AG09309 (cell line): ENCODE results near the gene INTS12.
"Not testable (repeated sequence)": the region's sequence is repeated elsewhere in the genome, so short reads cannot be mapped to it uniquely, and the experiment has no call there.

Source experiments
- DNase-seq: peaks from one replicate; pipeline ENCODE4 v3.0.0-alpha.2; 2010; ENCODE audit warnings: low read depth
- H3K4me3 ChIP-seq: 2 replicates; pipeline ENCODE4 v1.5.1; 2011; ENCODE audit warnings: mild to moderate bottlenecking, low read depth, low read length, moderate library complexity; ENCODE audit not compliant: control insufficient read depth
- TF ChIP-seq, protein P1 (sequence below): IDR thresholded peaks from 2 replicates; pipeline ENCODE4 v1.5.1; 2011; ENCODE audit warnings: mild to moderate bottlenecking, low read depth, low read length, inconsistent platforms; ENCODE audit not compliant: insufficient read depth, control insufficient read depth; ENCODE audit errors: missing control alignments

The INTS12 gene

DNA sequence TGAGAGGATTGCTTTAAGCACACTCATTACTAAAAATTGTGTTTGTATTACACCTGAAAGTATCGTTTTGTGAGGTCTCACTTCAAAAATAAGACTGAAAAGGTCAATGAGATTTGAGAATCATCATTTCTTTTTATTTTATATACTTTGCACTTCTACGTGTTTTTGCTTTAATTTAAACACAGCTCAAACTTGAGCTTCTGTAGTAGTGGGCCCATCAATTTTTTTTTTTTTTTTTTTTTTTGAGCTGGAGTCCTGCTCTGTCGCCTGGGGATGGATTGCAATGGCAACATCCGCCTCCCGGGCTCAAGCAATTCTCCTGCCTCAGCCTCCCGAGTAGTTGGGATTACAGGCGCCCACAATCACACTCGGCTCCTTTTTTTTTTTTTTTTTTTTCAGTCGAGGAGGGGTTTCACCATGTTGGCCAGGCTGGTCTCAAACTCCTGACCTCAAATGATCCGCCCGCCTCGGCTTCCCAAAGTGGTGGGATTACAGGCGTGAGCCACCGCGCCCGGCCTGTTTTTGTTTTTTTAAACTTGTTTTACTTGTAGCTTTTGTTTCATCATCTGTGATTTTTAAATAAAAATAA lies 1.6 kb upstream of the INTS12 start:
- TF ChIP-seq, protein P1, sequence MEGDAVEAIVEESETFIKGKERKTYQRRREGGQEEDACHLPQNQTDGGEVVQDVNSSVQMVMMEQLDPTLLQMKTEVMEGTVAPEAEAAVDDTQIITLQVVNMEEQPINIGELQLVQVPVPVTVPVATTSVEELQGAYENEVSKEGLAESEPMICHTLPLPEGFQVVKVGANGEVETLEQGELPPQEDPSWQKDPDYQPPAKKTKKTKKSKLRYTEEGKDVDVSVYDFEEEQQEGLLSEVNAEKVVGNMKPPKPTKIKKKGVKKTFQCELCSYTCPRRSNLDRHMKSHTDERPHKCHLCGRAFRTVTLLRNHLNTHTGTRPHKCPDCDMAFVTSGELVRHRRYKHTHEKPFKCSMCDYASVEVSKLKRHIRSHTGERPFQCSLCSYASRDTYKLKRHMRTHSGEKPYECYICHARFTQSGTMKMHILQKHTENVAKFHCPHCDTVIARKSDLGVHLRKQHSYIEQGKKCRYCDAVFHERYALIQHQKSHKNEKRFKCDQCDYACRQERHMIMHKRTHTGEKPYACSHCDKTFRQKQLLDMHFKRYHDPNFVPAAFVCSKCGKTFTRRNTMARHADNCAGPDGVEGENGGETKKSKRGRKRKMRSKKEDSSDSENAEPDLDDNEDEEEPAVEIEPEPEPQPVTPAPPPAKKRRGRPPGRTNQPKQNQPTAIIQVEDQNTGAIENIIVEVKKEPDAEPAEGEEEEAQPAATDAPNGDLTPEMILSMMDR: no peak
- no peak overlapping the region for H3K4me3 ChIP-seq
- no peak for DNase-seq

GRCh38 chr4:105709081-105709450 lies 577 bp upstream of the INTS12 start:
- H3K4me3 ChIP-seq: peak overlapping the region; percentile 71
- TF ChIP-seq, protein P1: no peak
- DNase-seq: no peak

DNA sequence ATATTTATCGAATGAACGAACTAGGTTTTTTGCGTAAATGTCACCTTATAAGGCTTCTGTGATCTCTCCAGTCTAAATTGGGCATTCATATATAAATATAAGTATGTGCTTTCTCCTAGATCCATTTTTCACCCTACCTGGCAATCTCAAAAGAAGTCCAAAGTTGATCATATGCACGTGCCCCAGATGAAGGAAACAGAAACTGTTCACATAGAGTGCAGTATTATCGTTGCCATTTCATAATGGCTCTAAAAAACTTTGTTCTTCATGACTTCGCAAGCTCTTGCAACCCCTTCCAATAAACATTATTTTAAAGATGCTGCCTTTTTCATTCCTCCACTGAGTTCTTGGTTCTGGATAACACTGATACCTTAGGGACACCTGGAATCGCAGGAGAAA lies 708 bp downstream of the INTS12 start:
- peak overlapping the region; percentile 71 for H3K4me3 ChIP-seq
- TF ChIP-seq, protein P1: no peak
- no peak for DNase-seq

DNA sequence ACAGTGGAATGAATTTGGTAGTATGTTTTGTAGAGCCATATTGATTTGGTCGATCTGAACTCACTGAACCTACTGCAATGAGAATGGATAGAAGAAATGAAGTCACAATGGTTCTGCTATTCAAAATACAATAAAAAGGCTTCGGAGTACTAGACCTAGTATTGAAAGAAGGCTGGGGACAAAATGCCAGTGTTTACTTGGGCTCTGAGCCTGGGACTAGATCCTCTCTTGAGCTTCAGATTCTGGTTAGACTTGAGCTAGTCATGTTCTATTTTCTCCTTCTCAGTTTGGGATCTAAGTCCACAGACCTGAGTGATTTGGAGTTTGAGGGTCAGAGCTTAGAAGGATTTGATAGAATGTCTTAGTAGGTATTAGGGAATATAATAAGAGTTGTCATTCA lies 9.9 kb downstream of the INTS12 start:
- DNase-seq: no peak
- TF ChIP-seq, protein P1: no peak
- H3K4me3 ChIP-seq: no peak overlapping the region

GRCh38 chr4:105695832-105696231 lies 12.7 kb downstream of the INTS12 start:
- H3K4me3 ChIP-seq, DNase-seq: not testable (repeated sequence)

DNA sequence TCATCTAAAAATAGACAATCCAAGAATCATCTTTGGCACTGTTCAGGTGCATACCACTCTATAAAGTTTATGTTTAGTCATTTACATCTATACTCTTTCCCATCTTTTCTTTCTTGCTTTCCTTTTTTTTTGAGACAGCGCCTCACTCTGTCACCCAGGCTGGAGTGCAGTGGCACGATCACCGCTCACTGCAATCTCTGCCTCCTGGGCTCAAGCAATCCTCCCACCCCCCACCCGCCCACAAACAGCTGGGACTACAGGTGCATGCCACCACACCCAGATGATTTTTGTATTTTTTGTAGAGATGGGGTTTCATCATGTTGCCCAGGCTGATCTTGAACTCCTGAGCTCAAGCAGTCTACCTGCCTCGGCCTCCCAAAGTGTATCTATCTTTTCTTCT lies 13.7 kb downstream of the INTS12 start:
- not testable (repeated sequence) for H3K4me3 ChIP-seq, DNase-seq

GRCh38 chr4:105686571-105686970 lies 21.9 kb downstream of the INTS12 start:
- DNase-seq: no peak
- TF ChIP-seq, protein P1: no peak
- H3K4me3 ChIP-seq: no peak overlapping the region

- no peak overlapping the region for H3K4me3 ChIP-seq
- DNase-seq: no peak
- TF ChIP-seq, protein P1: no peak
Observed at GRCh38 chr4:105683038-105683437, 25.5 kb downstream of the INTS12 start.
